Endodermal cell (in vitro differentiated cells): ENCODE data around the gene BRI3. TPM values are rescaled to one million over a fixed set of nuclear protein-coding genes. Genes with fewer than 3 reads are reported as not detected.

Experiments used
- DNase-seq: peaks from one replicate; pipeline ENCODE4 v3.0.0-alpha.2; 2017
- H3K27ac ChIP-seq: 2 replicates; pipeline ENCODE4 v1.5.1; 2013; ENCODE audit warnings: mild to moderate bottlenecking, low read depth, low read length, moderate library complexity
- H3K27me3 ChIP-seq: 2 replicates; pipeline ENCODE4 v1.6.1; 2013; ENCODE audit warnings: mild to moderate bottlenecking, low read length, moderate library complexity; ENCODE audit not compliant: insufficient read depth, control insufficient read depth, poor library complexity, severe bottlenecking
- H3K36me3 ChIP-seq: 2 replicates; pipeline ENCODE4 v1.7.0; 2013; ENCODE audit warnings: mild to moderate bottlenecking, low read length, moderate library complexity; ENCODE audit not compliant: control insufficient read depth, insufficient read depth
- H3K4me1 ChIP-seq: one replicate; pipeline ENCODE4 v1.7.0; 2013; ENCODE audit warnings: low read length; ENCODE audit not compliant: control insufficient read depth, insufficient read depth
- H3K4me3 ChIP-seq: 2 replicates; pipeline ENCODE4 v1.5.1; 2013; ENCODE audit warnings: mild to moderate bottlenecking, low read length, moderate library complexity
- H3K9ac ChIP-seq: 2 replicates; pipeline ENCODE4 v1.6.1; 2013; ENCODE audit warnings: mild to moderate bottlenecking, low read length, moderate library complexity; ENCODE audit not compliant: poor library complexity, severe bottlenecking; ENCODE audit errors: extremely low read depth
- H3K9me3 ChIP-seq: 2 replicates; pipeline ENCODE4 v1.6.1; 2013; ENCODE audit warnings: mild to moderate bottlenecking, low read length, moderate library complexity; ENCODE audit not compliant: control insufficient read depth
- H3K27ac Mint-ChIP-seq: 2 replicates; pipeline ENCODE4 v1.8.0; 2020; ENCODE audit warnings: mixed read lengths
- H3K27me3 Mint-ChIP-seq: 2 replicates; pipeline ENCODE4 v1.8.0; 2021; ENCODE audit warnings: mild to moderate bottlenecking, mixed read lengths; ENCODE audit not compliant: insufficient read depth
- H3K36me3 Mint-ChIP-seq: 2 replicates; pipeline ENCODE4 v1.8.0; 2020; ENCODE audit warnings: low read depth, mixed read lengths
- H3K4me1 Mint-ChIP-seq: 2 replicates; pipeline ENCODE4 v1.8.0; 2020; ENCODE audit warnings: mixed read lengths
- H3K4me3 Mint-ChIP-seq: 2 replicates; pipeline ENCODE4 v1.8.0; 2020; ENCODE audit warnings: mild to moderate bottlenecking, moderate library complexity, mixed read lengths
- H3K9me3 Mint-ChIP-seq: 2 replicates; pipeline ENCODE4 v1.8.0; 2020; ENCODE audit warnings: mild to moderate bottlenecking, mixed read lengths
- CTCF ChIP-seq: fragments of 200-600 bp; sonication (generic); conservative IDR thresholded peaks from 2 replicates; pipeline ENCODE4 v1.5.0; 2021; ENCODE audit warnings: antibody characterized with exemption, mild to moderate bottlenecking
- WGBS, 2 experiments: methylation state at CpG; one replicate each; pipeline versions ENCODE4 v1.1.5 to v1.1.7; 2013; ENCODE audit warnings: missing lambda C conversion rate in 2 of 2, mixed read lengths in 1 of 2; ENCODE audit not compliant: insufficient coverage in 1 of 2, insufficient read length in 1 of 2; 5-methylcytosine and 5-hydroxymethylcytosine counted together
- total RNA-seq, 2 donors: library from RNA; stranded (reverse); fragmentation: NEBNext Ultra II Directional in 1 of 2; extraction: Animal tissue kit (Norgen Biotek cat#: 25700) in 1 of 2; gene quantifications; 2 replicates in 1 of 2; 3 replicates in 1 of 2; pipeline ENCODE4 v1.2.1, GENCODE V29; 2021

BRI3 gene
- total RNA-seq, 2 donors from 2014 or later = 130 to 152 TPM

DNA sequence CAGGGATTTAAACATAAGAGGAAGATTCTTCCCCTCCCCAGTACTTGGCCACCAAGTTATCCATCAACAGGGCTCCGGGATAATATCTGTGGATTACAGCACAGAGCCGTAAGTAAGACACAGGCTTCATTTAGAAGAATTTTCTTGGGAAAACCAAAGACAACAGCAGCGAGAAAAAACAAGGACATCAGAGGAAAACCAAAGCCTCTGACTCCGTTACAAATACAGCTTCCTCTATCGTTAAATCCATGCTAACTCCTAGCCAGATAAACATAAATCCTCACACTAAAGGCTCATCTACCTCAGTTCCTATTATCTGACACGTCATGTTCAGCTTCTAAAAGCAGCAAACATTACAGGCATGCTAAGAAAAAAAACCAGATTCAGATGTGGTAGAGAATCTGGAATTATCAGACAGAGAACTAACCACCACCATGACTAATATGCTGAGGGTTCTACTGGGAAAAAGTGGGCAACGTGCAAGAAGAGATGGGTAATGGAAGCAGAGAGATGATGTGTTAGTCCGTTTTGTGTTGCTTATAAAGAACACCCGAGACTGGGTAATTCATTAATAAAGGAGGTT lies 48.4 kb downstream of the BRI3 start:
- no peaks in the 10 kb centered on the region for H3K27me3 ChIP-seq
- WGBS, 2 experiments = 81 to 87% methylated on average over 7 to 9 of the region's 9 CpGs
- H3K27ac Mint-ChIP-seq = peak overlapping the region; percentile 82
- H3K4me3 Mint-ChIP-seq = no peak overlapping the region
- no peak overlapping the region for H3K4me3 ChIP-seq
- no peak for DNase-seq
- peaks cover 7% of the 10 kb centered on the region for H3K9me3 ChIP-seq
- no peak overlapping the region for H3K9ac ChIP-seq
- H3K27me3 Mint-ChIP-seq = no peaks in the 10 kb centered on the region
- peaks cover 22% of the 10 kb centered on the region for H3K36me3 Mint-ChIP-seq
- H3K4me1 Mint-ChIP-seq = peaks cover 14% of the 10 kb centered on the region
- no peak overlapping the region for H3K27ac ChIP-seq
- no peaks in the 10 kb centered on the region for H3K36me3 ChIP-seq
- peaks cover 6% of the 10 kb centered on the region for H3K4me1 ChIP-seq
- H3K9me3 Mint-ChIP-seq = peaks cover 20% of the 10 kb centered on the region
- TF ChIP-seq CTCF = no peak

GRCh38 chr7:98330926-98331529 lies 49.5 kb downstream of the BRI3 start:
- peaks cover 6% of the 10 kb centered on the region for H3K4me1 ChIP-seq
- H3K27me3 Mint-ChIP-seq = no peaks in the 10 kb centered on the region

DNA sequence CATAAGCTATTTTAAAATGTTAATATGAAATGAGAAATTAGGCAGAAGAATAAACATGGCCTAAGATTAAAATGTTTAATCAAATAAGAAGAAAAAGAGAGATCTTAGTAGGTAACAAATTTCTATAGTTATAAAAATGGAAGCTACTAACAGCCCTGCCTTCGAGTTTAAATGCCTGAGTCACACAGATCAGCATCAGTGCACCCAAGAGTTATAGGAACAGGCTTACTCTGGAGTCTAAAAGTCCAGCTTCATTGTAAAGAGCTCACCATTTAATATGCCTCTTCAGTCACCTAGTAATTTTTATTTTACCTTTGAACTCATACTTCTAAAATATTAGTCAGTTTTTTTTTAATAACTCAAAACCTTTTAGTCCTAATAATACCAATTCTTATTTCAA lies 52.6 kb downstream of the BRI3 start:
- Histone ChIP-seq H3K9ac (no peak overlapping the region), H3K4me3 (no peak overlapping the region), H3K36me3 (no peaks in the 10 kb centered on the region), H3K4me1 (peaks cover 1% of the 10 kb centered on the region), H3K27ac (no peak overlapping the region), H3K9me3 (peaks cover 7% of the 10 kb centered on the region), H3K27me3 (no peaks in the 10 kb centered on the region)
- Mint-ChIP-seq H3K27me3 (no peaks in the 10 kb centered on the region), H3K4me1 (peaks cover 10% of the 10 kb centered on the region), H3K36me3 (peaks cover 28% of the 10 kb centered on the region), H3K4me3 (no peak overlapping the region), H3K9me3 (peaks cover 25% of the 10 kb centered on the region), H3K27ac (no peak overlapping the region)
- TF ChIP-seq CTCF = no peak
- 100% methylated on average over 1 of the region's 1 CpG for WGBS, 2 experiments
- no peak for DNase-seq

More at GRCh38 chr7:98330926-98331529, 49.5 kb downstream of the BRI3 start:
- Mint-ChIP-seq H3K4me1 (peaks cover 14% of the 10 kb centered on the region), H3K36me3 (peaks cover 25% of the 10 kb centered on the region), H3K27ac (no peak overlapping the region), H3K4me3 (no peak overlapping the region), H3K9me3 (peaks cover 20% of the 10 kb centered on the region)
- H3K36me3 ChIP-seq = no peaks in the 10 kb centered on the region
- no peak overlapping the region for H3K9ac ChIP-seq
- no peak for TF ChIP-seq CTCF
- H3K27me3 ChIP-seq = no peaks in the 10 kb centered on the region
- H3K27ac ChIP-seq = no peak overlapping the region
- no peak for DNase-seq
- 95 to 96% methylated on average over 3 to 5 of the region's 5 CpGs for WGBS, 2 experiments
- peaks cover 7% of the 10 kb centered on the region for H3K9me3 ChIP-seq
- no peak overlapping the region for H3K4me3 ChIP-seq
